K562 (cell line): ENCODE measurements around the gene NAP1L1. TPM values are rescaled to one million over a fixed set of nuclear protein-coding genes. Genes with fewer than 3 reads are reported as not detected.
A peak's percentile ranks its signal among the peaks of the same experiment; 100 is the strongest.

Experiments
- ATAC-seq: fragments of 200-7000 bp; cut with Tn5 transposase; 3 replicates; pipeline ENCODE4 v1.9.1; 2020; ENCODE audit warnings: moderate library complexity
- BruUV-seq: library from RNA; stranded (reverse); fragments of 400-500 nt; replicated peaks from 2 replicates; lab custom pipeline; 2021; lab: Mats Ljungman, UMichigan
- CTCF ChIA-PET: fragments of 300-600 bp; formaldehyde crosslinking; extraction: SDS; loops from one replicate; lab custom pipeline; 2021; ENCODE audit warnings: low intra/inter-chr PET ratio; lab: Yijun Ruan, JAX
- POLR2A ChIA-PET: fragments of 300-600, 350-650 bp; sonication (Branson Sonifier 250); formaldehyde crosslinking; extraction: SDS; loops from one replicate; lab custom pipeline; 2021; ENCODE audit warnings: antibody characterized with exemption, inconsistent platforms; lab: Yijun Ruan, JAX
- DNase-seq, 4 experiments: peaks; one replicate each; pipeline versions ENCODE4 v3.0.0 to v3.0.0-alpha.2; 2011 to 2018; ENCODE audit warnings: low spot score in 3 of 4, mixed read lengths in 3 of 4; ENCODE audit errors: extremely low read depth in 1 of 4
- FAIRE-seq: peaks from 2 replicates; lab custom pipeline; 2011; peaks lifted over from hg19 to GRCh38; lab: Jason Lieb, UNC
- H2AFZ ChIP-seq: 2 replicates; pipeline ENCODE4 v1.6.0; 2011; ENCODE audit warnings: low read depth, low read length, control low read depth, inconsistent platforms
- H3K27ac ChIP-seq: fragments of 200-600 bp; 3 replicates; pipeline ENCODE4 v1.8.0; 2011; ENCODE audit warnings: low read depth, mild to moderate bottlenecking, control low read depth, inconsistent platforms, low read length, moderate library complexity, mixed read lengths; ENCODE audit errors: extremely low read depth
- H3K27me3 ChIP-seq, 2 experiments: fragments of 300-600 bp in 1 of 2; 2 replicates in 1 of 2; 3 replicates in 1 of 2; pipeline versions ENCODE4 v1.6.0 to v1.8.0; 2011; ENCODE audit warnings: inconsistent platforms in 2 of 2, low read length in 2 of 2, mild to moderate bottlenecking in 1 of 2, mixed read lengths in 1 of 2, moderate library complexity in 1 of 2; ENCODE audit not compliant: control insufficient read depth in 2 of 2, insufficient read depth in 2 of 2
- H3K36me3 ChIP-seq: fragments of 300-600 bp; 3 replicates; pipeline ENCODE4 v1.8.0; 2011; ENCODE audit warnings: mild to moderate bottlenecking, low read length, inconsistent platforms; ENCODE audit not compliant: control insufficient read depth, insufficient read depth
- H3K4me1 ChIP-seq, 2 experiments: fragments of 200-600 bp in 1 of 2; replicated peaks in 1 of 2; 2 replicates in 1 of 2; 3 replicates in 1 of 2; pipeline versions ENCODE4 v1.5.1 to v1.8.0; 2011; ENCODE audit warnings: inconsistent platforms in 2 of 2, low read length in 2 of 2, mild to moderate bottlenecking in 1 of 2, mixed read lengths in 1 of 2, moderate library complexity in 1 of 2; ENCODE audit not compliant: control insufficient read depth in 2 of 2, insufficient read depth in 2 of 2
- H3K4me2 ChIP-seq: 2 replicates; pipeline ENCODE4 v1.6.1; 2011; ENCODE audit warnings: low read length, control low read depth, inconsistent platforms, mixed read lengths; ENCODE audit not compliant: insufficient read depth
- H3K4me3 ChIP-seq: fragments of 200-600 bp; sonication (generic), shearing (Covaris generic); 2 replicates; pipeline ENCODE4 v1.5.1; 2016; ENCODE audit warnings: control low read depth, inconsistent platforms
- H3K79me2 ChIP-seq: fragments of 200-600 bp; 3 replicates; pipeline ENCODE4 v1.8.0; 2011; ENCODE audit warnings: low read length, inconsistent platforms; ENCODE audit not compliant: control insufficient read depth, insufficient read depth
- H3K9ac ChIP-seq, 2 experiments: 2 replicates each; pipeline versions ENCODE4 v1.6.0 to v1.6.1; 2011; ENCODE audit warnings: low read depth in 2 of 2, low read length in 2 of 2, control low read depth in 1 of 2, inconsistent platforms in 1 of 2, mild to moderate bottlenecking in 1 of 2, mixed read lengths in 1 of 2; ENCODE audit not compliant: insufficient read depth in 1 of 2
- H3K9me1 ChIP-seq: one replicate; pipeline ENCODE4 v1.6.0; 2011; ENCODE audit warnings: inconsistent platforms, mild to moderate bottlenecking, low read length, moderate library complexity; ENCODE audit not compliant: control insufficient read depth, insufficient read depth
- H3K9me3 ChIP-seq: replicated peaks from 2 replicates; pipeline ENCODE4 v1.5.1; 2011; ENCODE audit warnings: low read depth, low read length, inconsistent platforms; ENCODE audit not compliant: control insufficient read depth, insufficient read depth
- H4K20me1 ChIP-seq: replicated peaks from 2 replicates; pipeline ENCODE4 v1.6.1; 2011; ENCODE audit warnings: low read length, inconsistent platforms, mixed read lengths; ENCODE audit not compliant: control insufficient read depth, insufficient read depth
- ARNT ChIP-seq, 2 experiments: fragments of 450-650 bp; IDR thresholded peaks; 2 replicates each; pipeline ENCODE4 v1.6.1; 2016; ENCODE audit warnings: mild to moderate bottlenecking in 1 of 2
- CGGBP1 ChIP-seq: fragments of 250-450 bp; sonication (Bioruptor Pico); IDR thresholded peaks from 2 replicates; pipeline ENCODE4 v1.9.0; 2021; ENCODE audit warnings: mild to moderate bottlenecking
- ESRRB ChIP-seq: fragments of 250-450 bp; sonication (Bioruptor Pico); IDR thresholded peaks from 2 replicates; pipeline ENCODE4 v1.5.0; 2020; ENCODE audit warnings: mild to moderate bottlenecking, moderate library complexity, borderline replicate concordance
- JUND ChIP-seq, 2 experiments: IDR thresholded peaks; 2 replicates in 1 of 2; 3 replicates in 1 of 2; pipeline ENCODE4 v1.6.1; 2011; ENCODE audit warnings: borderline replicate concordance in 2 of 2, low read depth in 2 of 2, low read length in 2 of 2, improper control_type of control experiment in 1 of 2, missing biosample characterization in 1 of 2, missing genetic modification characterization in 1 of 2, missing genetic modification reagents in 1 of 2
- NFE2 ChIP-seq: IDR thresholded peaks from 2 replicates; pipeline ENCODE4 v1.6.1; 2014; ENCODE audit warnings: antibody characterized with exemption, low read depth
- NRF1 ChIP-seq, 2 experiments: fragments of 450-650 bp; IDR thresholded peaks in 1 of 2; conservative IDR thresholded peaks in 1 of 2; 2 replicates each; pipeline ENCODE4 v1.6.1; 2014; ENCODE audit warnings: mild to moderate bottlenecking in 2 of 2
- PRDM10 ChIP-seq: fragments of 450-650 bp; IDR thresholded peaks from 2 replicates; pipeline ENCODE4 v1.6.1; 2018; ENCODE audit not compliant: partially characterized antibody
- SUPT5H ChIP-seq: fragments of 450-650 bp; IDR thresholded peaks from 2 replicates; pipeline ENCODE4 v1.6.1; 2016
- ZNF324 ChIP-seq: fragments of 250-450 bp; sonication (Bioruptor Pico); IDR thresholded peaks from 2 replicates; pipeline ENCODE4 v1.4.0; 2020; ENCODE audit warnings: mild to moderate bottlenecking
- ZNF551 ChIP-seq: fragments of 250-450 bp; sonication (Bioruptor Pico); IDR thresholded peaks from 2 replicates; pipeline ENCODE4 v1.5.0; 2021; ENCODE audit warnings: mild to moderate bottlenecking, moderate library complexity
- WGBS: fragments of 100-300 bp; shearing (Covaris generic); methylation state at CpG from one replicate; pipeline ENCODE4 v1.1.6; 2016; ENCODE audit warnings: low coverage, mixed read lengths; ENCODE audit not compliant: insufficient coverage; ENCODE audit errors: missing lambda C conversion rate; 5-methylcytosine and 5-hydroxymethylcytosine counted together
- in situ Hi-C: fragments of 300-500 bp; cut with MboI; formaldehyde crosslinking; loops from 4 replicates; pipeline ENCODE4 v1.15.0; 2018; ENCODE audit warnings: inconsistent platforms, mixed read lengths
- intact Hi-C: fragments of 100-400 bp; cut with micrococcal nuclease; formaldehyde crosslinking; loops from 2 replicates; pipeline ENCODE4 v1.14.2; 2022
- polyA plus RNA-seq, 8 experiments: library from polyadenylated mRNA; depleted of rRNA in 4 of 8; stranded (reverse) in 5 of 8; unstranded in 3 of 8; fragments of >200 nt; fragmentation: Nextera tagmentation in 2 of 8; fragmentation: Illumina TruSeq in 1 of 8; extraction: Ambion mirVana in 2 of 8; extraction: Trizol in 1 of 8; gene quantifications; 2 replicates each; pipeline versions ENCODE4 v1.2.1 to v1.2.3, GENCODE V29; 2011 to 2014; ENCODE audit warnings: inconsistent platforms in 1 of 8, missing spikeins in 1 of 8
- total RNA-seq, 7 experiments: library from RNA; depleted of rRNA in 6 of 7; stranded (reverse); fragments of >200 nt in 6 of 7; fragmentation: Illumina TruSeq in 2 of 7; extraction: Trizol in 2 of 7; gene quantifications; 2 replicates each; pipeline versions ENCODE4 v1.2.1 to v1.2.3, GENCODE V29; 2011 to 2021; ENCODE audit warnings: low replicate concordance in 1 of 7

Gene NAP1L1
- total and polyA plus RNA-seq, 9 of the 15 experiments (the other 6 are each of a cell fraction or from before 2014, with no cell fraction given) = 287 to 747 (median 450) TPM

GRCh38 chr12:76065917-76066316 is 18.6 kb downstream of the NAP1L1 start:
- in situ Hi-C loops = no loop called here
- peaks cover 99% of the 10 kb centered on the region for H3K36me3 ChIP-seq
- CTCF ChIA-PET = no interaction called here

GRCh38 chr12:76064904-76065303 is 19.6 kb downstream of the NAP1L1 start:
- no TSS peak for BruUV-seq
- ATAC-seq (no peak), DNase-seq (no peak), FAIRE-seq (no peak)
- Histone ChIP-seq H3K9me1 (no peaks in the 10 kb centered on the region), H3K79me2 (peaks cover 97% of the 10 kb centered on the region), H3K36me3 (peaks cover 99% of the 10 kb centered on the region), H3K27ac (no peak overlapping the region), H4K20me1 (no peaks in the 10 kb centered on the region), H3K27me3 (no peaks in the 10 kb centered on the region), H3K9me3 (peaks cover 10% of the 10 kb centered on the region), H2AFZ (no peak overlapping the region), H3K4me1 (no peaks in the 10 kb centered on the region; a peak in 1 of 5 replicates), H3K4me3 (no peak overlapping the region), H3K9ac (no peak overlapping the region), H3K4me2 (no peak overlapping the region)
- WGBS = 78% methylated on average over 1 of the region's 1 CpG
- CTCF ChIA-PET = no interaction called here
- POLR2A ChIA-PET = no interaction called here
- in situ Hi-C loops = loop anchor here (5.0 kb wide), 1 partner anchor 67 kb away; no protein-coding TSS in a partner anchor
- TF ChIP-seq NRF1 (conservative IDR thresholded peaks at IDR 0.05 in 1 of 2, IDR thresholded peaks at IDR 0.05 in 1 of 2) (no peak), JUND (IDR thresholded peaks at IDR 0.05; ENCODE audit: borderline replicate concordance, low read depth, low read length) (no peak), JUND (tag; IDR thresholded peaks at IDR 0.05; ENCODE audit: borderline replicate concordance, low read depth, low read length) (no peak), ZNF324 (CRISPR knock-in tag) (peak; percentile 94), ZNF551 (no peak), NFE2 (no peak), PRDM10 (no peak), ESRRB (CRISPR knock-in tag) (no peak), ARNT (IDR thresholded peaks at IDR 0.05) (no peak), SUPT5H (no peak)
- intact Hi-C loops = loop anchor here (10.0 kb wide), 1 partner anchor 390 kb away; no protein-coding TSS in a partner anchor

More at GRCh38 chr12:76065917-76066316, 18.6 kb downstream of the NAP1L1 start:
- H3K27ac ChIP-seq = no peak overlapping the region
- peaks cover 10% of the 10 kb centered on the region for H3K9me3 ChIP-seq
- no peak overlapping the region for H3K4me3 ChIP-seq
- peaks cover 99% of the 10 kb centered on the region for H3K79me2 ChIP-seq
- POLR2A ChIA-PET = no interaction called here
- intact Hi-C loops = loop anchor here (10.0 kb wide), 1 partner anchor 389 kb away; no protein-coding TSS in a partner anchor
- H3K9me1 ChIP-seq = no peaks in the 10 kb centered on the region
- DNase-seq = no peak
- H3K9ac ChIP-seq = no peak overlapping the region
- no peaks in the 10 kb centered on the region for H3K27me3 ChIP-seq
- no peaks in the 10 kb centered on the region; a peak in 1 of 5 replicates for H3K4me1 ChIP-seq
- no peak overlapping the region for H3K4me2 ChIP-seq
- H4K20me1 ChIP-seq = no peaks in the 10 kb centered on the region
- H2AFZ ChIP-seq = no peak overlapping the region
- no TSS peak for BruUV-seq
- TF ChIP-seq CGGBP1 = no peak
- FAIRE-seq = no peak
- ATAC-seq = no peak
- 95% methylated on average over 3 of the region's 3 CpGs for WGBS
